ENCODE data around the gene PANK3. TPM values are rescaled to one million over a fixed set of nuclear protein-coding genes. Genes with fewer than 3 reads are reported as not detected.
"Not testable (repeated sequence)": the region's sequence is repeated elsewhere in the genome, so short reads cannot be mapped to it uniquely, and the experiment has no call there.

Gene PANK3
- total RNA-seq, 1 donor, result 53.1 TPM

- H3K4me3 ChIP-seq (ENCODE audit: low read length), result no peak overlapping the region
- no peaks in the 10 kb centered on the region for H3K4me1 ChIP-seq (ENCODE audit: insufficient read depth, low read length)
- no peaks in the 10 kb centered on the region for H3K9me3 ChIP-seq (ENCODE audit: low read depth, low read length)
- H3K27me3 ChIP-seq (ENCODE audit: insufficient read depth, low read length), result no peaks in the 10 kb centered on the region
These were observed 24.6 kb upstream of the PANK3 start for GRCh38 chr5:168603746-168604145.

- Histone ChIP-seq H3K4me1 (ENCODE audit: insufficient read depth, low read length) (no peaks in the 10 kb centered on the region), H3K27me3 (ENCODE audit: insufficient read depth, low read length) (no peaks in the 10 kb centered on the region), H3K4me3 (ENCODE audit: low read length) (no peak overlapping the region), H3K9me3 (ENCODE audit: low read depth, low read length) (no peaks in the 10 kb centered on the region)
These were observed 23.3 kb upstream of the PANK3 start for GRCh38 chr5:168602517-168602916.

DNA sequence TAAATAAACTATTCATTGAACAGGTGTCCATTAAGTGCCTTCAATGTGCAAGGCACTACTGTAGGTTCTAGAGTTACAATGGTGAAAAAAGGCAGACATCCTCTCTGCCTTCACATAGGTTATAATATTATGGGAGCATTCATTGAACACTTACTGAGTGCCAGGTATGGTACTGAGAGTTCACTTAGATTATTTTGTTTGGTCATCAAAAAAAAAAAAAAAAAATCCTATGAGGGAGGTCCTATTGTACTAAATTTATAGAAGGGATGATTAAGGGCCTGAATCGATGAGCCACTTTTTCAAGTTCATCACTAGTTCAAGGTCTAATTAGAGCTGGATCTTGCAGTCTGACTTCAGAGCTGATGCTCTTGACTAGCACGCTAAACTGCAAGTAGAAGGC lies 22.8 kb upstream of the PANK3 start:
- H3K9me3 ChIP-seq (ENCODE audit: low read depth, low read length), result no peaks in the 10 kb centered on the region
- no peaks in the 10 kb centered on the region for H3K4me1 ChIP-seq (ENCODE audit: insufficient read depth, low read length)
- H3K4me3 ChIP-seq (ENCODE audit: low read length), result no peak overlapping the region
- no peaks in the 10 kb centered on the region for H3K27me3 ChIP-seq (ENCODE audit: insufficient read depth, low read length)

- Histone ChIP-seq H3K27me3 (ENCODE audit: insufficient read depth, low read length) (no peaks in the 10 kb centered on the region), H3K4me3 (ENCODE audit: low read length) (no peak overlapping the region), H3K9me3 (ENCODE audit: low read depth, low read length) (no peaks in the 10 kb centered on the region), H3K4me1 (ENCODE audit: insufficient read depth, low read length) (no peaks in the 10 kb centered on the region)
These were observed 21.2 kb upstream of the PANK3 start for GRCh38 chr5:168600409-168600808.

GRCh38 chr5:168599826-168600225 lies 20.7 kb upstream of the PANK3 start:
- Histone ChIP-seq H3K27me3 (ENCODE audit: insufficient read depth, low read length) (no peaks in the 10 kb centered on the region), H3K9me3 (ENCODE audit: low read depth, low read length) (no peaks in the 10 kb centered on the region), H3K4me3 (ENCODE audit: low read length) (no peak overlapping the region), H3K4me1 (ENCODE audit: insufficient read depth, low read length) (no peaks in the 10 kb centered on the region)

GRCh38 chr5:168598639-168599038 lies 19.5 kb upstream of the PANK3 start:
- H3K9me3 ChIP-seq (ENCODE audit: low read depth, low read length), result no peaks in the 10 kb centered on the region
- no peaks in the 10 kb centered on the region for H3K4me1 ChIP-seq (ENCODE audit: insufficient read depth, low read length)
- no peaks in the 10 kb centered on the region for H3K27me3 ChIP-seq (ENCODE audit: insufficient read depth, low read length)
- no peak overlapping the region for H3K4me3 ChIP-seq (ENCODE audit: low read length)

DNA sequence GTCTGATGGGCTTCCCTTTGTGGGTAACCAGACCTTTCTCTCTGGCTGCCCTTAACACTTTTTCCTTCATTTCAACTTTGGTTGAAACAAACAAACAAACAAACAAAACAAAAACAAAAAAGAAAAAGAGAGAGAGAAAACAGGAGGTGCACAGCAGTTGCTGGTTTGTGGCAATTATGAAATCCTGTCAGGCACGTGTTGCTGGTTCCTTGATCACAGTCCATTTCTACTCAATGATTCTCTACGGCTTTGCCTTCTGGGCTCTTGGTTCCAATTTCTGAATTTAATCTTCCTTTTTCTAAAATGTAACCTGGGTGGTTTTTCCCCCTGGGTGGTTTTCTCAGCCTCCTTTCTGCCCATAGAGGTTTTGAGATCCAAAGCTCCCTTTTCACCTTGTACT lies 17.8 kb upstream of the PANK3 start:
- H3K4me1 ChIP-seq (ENCODE audit: insufficient read depth, low read length), result no peaks in the 10 kb centered on the region
- no peak overlapping the region for H3K4me3 ChIP-seq (ENCODE audit: low read length)
- no peaks in the 10 kb centered on the region for H3K9me3 ChIP-seq (ENCODE audit: low read depth, low read length)
- H3K27me3 ChIP-seq (ENCODE audit: insufficient read depth, low read length), result no peaks in the 10 kb centered on the region

- H3K4me3 ChIP-seq (ENCODE audit: low read length); H3K27me3 ChIP-seq (ENCODE audit: insufficient read depth, low read length); H3K4me1 ChIP-seq (ENCODE audit: insufficient read depth, low read length); H3K9me3 ChIP-seq (ENCODE audit: low read depth, low read length): not testable (repeated sequence)
These were observed 17.0 kb upstream of the PANK3 start for GRCh38 chr5:168596122-168596521.

DNA sequence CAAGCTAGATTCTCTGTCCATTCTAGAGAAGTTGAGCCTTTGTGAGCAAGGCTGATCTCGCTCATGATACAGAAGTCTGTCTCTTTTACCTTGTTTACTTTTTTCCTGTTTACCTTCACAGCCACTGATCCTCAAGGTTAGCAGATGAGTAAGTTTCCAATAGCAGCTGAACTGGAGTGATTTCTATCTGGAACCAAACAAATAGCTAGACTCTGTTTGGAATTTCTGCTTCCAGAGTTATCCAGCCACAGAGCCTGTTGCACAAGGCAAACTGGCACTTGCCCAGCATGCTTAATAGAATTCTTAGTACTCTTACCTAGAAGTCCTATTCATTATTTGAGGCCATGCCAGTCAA lies 12.8 kb upstream of the PANK3 start:
- H3K9me3 ChIP-seq (ENCODE audit: low read depth, low read length), result no peaks in the 10 kb centered on the region
- no peak overlapping the region for H3K4me3 ChIP-seq (ENCODE audit: low read length)
- H3K27me3 ChIP-seq (ENCODE audit: insufficient read depth, low read length), result no peaks in the 10 kb centered on the region
- no peaks in the 10 kb centered on the region for H3K4me1 ChIP-seq (ENCODE audit: insufficient read depth, low read length)

DNA sequence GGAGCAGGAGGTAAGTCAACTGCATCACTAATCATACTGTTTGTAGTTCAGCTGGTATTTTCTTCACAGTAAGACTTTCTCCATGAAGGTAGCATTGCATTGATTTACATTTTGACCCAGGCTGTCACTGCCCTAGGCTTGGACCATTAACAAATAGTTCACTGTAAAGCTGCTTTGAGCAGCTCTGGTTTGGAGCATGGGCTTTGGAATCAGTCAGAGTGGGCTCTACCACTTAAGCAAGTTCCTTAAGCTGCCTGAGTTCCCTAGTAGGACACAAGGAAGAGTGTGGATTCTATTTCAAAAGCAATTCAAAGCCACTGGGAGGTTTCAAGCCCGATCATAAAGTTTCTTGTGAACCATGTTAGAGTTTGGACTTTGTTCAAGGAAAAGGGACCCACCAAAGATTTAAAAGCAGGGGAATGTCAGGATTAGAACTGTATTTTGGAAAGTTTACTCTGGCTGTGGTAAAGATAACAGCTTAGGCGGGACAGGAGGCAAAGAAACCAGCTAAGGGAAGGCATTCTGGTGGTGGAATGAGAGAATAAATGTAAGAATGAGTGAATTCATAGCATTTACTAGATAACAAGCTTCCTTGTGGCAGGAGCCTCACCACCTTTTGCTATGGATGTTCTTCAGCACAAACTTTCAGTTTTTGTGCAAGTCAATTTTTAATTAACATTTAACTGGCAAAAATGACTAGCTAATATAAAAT lies 12.3 kb upstream of the PANK3 start:
- Histone ChIP-seq H3K4me3 (ENCODE audit: low read length) (no peak overlapping the region), H3K4me1 (ENCODE audit: insufficient read depth, low read length) (no peaks in the 10 kb centered on the region), H3K9me3 (ENCODE audit: low read depth, low read length) (no peaks in the 10 kb centered on the region), H3K27me3 (ENCODE audit: insufficient read depth, low read length) (no peaks in the 10 kb centered on the region)

DNA sequence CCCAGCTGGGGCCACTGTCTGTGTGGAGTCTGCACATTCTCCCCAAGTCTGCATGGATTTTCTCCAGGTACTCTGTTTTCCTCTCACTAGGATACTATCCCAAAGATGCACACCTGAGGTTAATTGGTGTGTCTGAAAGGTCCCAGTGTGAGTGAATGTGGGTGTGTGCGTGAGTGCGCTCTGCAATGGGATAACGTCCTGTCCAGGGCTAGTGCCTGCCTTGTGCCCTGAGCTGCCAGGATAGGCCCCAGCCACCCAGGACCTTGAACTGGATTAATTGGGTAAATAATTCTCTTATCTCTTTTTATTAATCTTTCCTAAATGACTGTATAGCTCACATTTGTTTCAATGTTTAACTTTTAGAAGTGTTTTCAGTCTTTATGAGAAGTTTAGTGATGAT lies 11.5 kb upstream of the PANK3 start:
- Histone ChIP-seq H3K4me3 (ENCODE audit: low read length) (no peak overlapping the region), H3K9me3 (ENCODE audit: low read depth, low read length) (no peaks in the 10 kb centered on the region), H3K4me1 (ENCODE audit: insufficient read depth, low read length) (no peaks in the 10 kb centered on the region), H3K27me3 (ENCODE audit: insufficient read depth, low read length) (no peaks in the 10 kb centered on the region)

DNA sequence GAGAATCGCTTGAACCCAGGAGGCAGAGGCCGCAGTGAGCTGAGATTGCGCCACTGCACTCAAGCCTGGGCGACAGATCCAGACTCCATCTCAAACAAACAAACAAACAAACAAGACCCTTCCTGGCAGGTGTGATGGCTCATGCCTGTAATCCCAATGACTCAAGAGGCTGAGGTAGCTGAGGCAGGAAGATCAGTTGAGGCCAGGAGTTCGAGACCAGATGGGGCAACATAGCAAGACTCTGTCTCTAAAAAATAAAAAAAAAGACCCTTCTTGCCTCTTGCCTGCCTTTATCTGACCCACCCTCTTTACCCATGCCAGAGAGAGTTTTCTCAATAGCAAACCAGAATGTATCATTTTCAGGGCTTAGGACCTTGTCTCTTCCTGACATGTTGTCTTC lies 8.8 kb upstream of the PANK3 start:
- peaks cover 4% of the 10 kb centered on the region for H3K4me1 ChIP-seq (ENCODE audit: insufficient read depth, low read length)
- no peaks in the 10 kb centered on the region for H3K27me3 ChIP-seq (ENCODE audit: insufficient read depth, low read length)
- no peak overlapping the region for H3K4me3 ChIP-seq (ENCODE audit: low read length)
- no peaks in the 10 kb centered on the region for H3K9me3 ChIP-seq (ENCODE audit: low read depth, low read length)

DNA sequence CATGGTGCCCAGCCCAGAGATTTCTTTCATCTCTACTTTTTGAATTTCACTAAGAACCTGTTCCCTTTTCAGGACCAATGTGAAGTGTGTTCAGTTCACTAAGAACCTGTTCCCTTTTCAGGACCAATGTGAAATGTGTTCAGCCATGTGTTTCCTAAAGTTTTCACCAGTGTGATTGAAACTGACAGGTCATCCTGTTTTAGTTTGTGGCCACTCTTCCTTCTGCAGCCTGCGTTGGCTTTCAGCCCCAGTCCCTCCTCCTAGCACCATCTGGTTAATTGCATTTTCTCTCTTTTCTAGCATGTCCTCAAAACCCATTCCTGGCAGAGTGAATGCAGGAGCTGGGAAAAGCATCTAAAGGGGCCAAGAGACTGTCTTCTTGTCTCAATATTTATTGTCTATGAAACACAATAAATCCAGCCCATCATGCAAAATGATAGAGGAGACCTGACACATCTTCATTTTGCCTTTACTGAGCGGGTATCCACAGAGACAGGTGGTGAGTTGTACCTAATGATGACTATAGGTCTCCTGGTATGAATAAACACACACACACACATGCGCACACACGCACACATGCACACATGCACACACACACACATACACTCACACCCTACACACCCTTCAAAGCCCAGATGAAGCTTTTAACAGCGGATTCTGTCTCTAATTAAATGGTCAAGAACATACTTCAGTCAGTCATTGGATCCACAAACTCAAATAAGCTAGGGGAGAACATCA lies 6.1 kb upstream of the PANK3 start:
- no peaks in the 10 kb centered on the region for H3K9me3 ChIP-seq (ENCODE audit: low read depth, low read length)
- H3K4me1 ChIP-seq (ENCODE audit: insufficient read depth, low read length), result peaks cover 6% of the 10 kb centered on the region
- H3K27me3 ChIP-seq (ENCODE audit: insufficient read depth, low read length), result no peaks in the 10 kb centered on the region
- H3K4me3 ChIP-seq (ENCODE audit: low read length), result no peak overlapping the region

DNA sequence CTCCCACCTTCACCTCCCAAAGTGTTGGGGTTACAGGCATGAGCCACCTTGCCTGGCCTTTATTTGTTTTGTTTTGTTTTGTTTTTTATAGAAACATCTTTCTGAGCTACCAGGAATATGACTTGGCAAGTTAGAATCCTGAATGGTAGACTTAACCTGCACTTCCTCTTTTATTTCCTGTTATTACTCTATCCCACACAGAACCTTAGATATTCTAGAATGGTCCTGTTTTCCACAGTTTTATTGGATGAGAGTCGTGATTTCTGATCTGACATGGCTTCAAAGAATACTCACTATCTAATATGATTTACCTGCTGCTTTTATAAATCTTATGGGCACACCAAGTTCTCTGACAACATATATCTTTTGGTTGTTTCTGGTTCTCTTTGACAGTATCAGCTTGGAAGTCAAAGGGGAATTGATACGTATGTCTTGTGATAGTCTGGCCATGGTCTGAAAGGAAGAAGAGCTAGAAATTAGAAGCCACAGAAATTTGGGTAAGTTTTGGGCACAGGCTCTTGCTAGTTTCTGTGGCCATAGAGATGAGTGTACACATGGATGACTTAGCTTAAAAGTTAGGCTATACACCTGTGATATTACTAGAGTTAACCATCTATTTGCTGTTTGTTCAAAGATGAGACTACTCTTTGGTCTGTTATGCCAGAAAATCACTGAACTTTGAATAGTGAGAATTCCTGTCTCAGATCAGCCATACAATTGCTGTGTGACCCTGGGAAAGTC lies 4.7 kb upstream of the PANK3 start:
- Histone ChIP-seq H3K4me3 (ENCODE audit: low read length) (no peak overlapping the region), H3K4me1 (ENCODE audit: insufficient read depth, low read length) (peaks cover 11% of the 10 kb centered on the region)

GRCh38 chr5:168580814-168581469 lies 1.8 kb upstream of the PANK3 start:
- H3K4me1 ChIP-seq (ENCODE audit: insufficient read depth, low read length), result peaks cover 33% of the 10 kb centered on the region
- H3K4me3 ChIP-seq (ENCODE audit: low read length); H3K27me3 ChIP-seq (ENCODE audit: insufficient read depth, low read length); H3K9me3 ChIP-seq (ENCODE audit: low read depth, low read length): not testable (repeated sequence)

More for the DNA sequence above, 4.7 kb upstream of the PANK3 start:
- H3K27me3 ChIP-seq (ENCODE audit: insufficient read depth, low read length), result no peaks in the 10 kb centered on the region
- H3K9me3 ChIP-seq (ENCODE audit: low read depth, low read length), result no peaks in the 10 kb centered on the region

All from mononuclear cell (primary cell).